GM12878 (cell line): Measurements from ENCODE around the gene SEC63. TPM values are rescaled to one million over a fixed set of nuclear protein-coding genes. Genes with fewer than 3 reads are reported as not detected.

ENCODE experiments used
- ATAC-seq: fragments of 200-7000 bp; cut with Tn5 transposase; 3 replicates; pipeline ENCODE4 v1.9.1; 2020; ENCODE audit warnings: mild to moderate bottlenecking, moderate library complexity
- BruUV-seq: library from RNA; stranded (reverse); fragments of 400-500 nt; replicated peaks from 2 replicates; lab custom pipeline; 2021; lab: Mats Ljungman, UMichigan
- CTCF ChIA-PET: fragments of 300-600 bp; sonication (Branson Sonifier 250); formaldehyde crosslinking; extraction: SDS; loops from one replicate; lab custom pipeline; 2021; ENCODE audit warnings: inconsistent platforms; lab: Yijun Ruan, JAX
- POLR2A ChIA-PET: fragments of 350-600 bp; formaldehyde crosslinking; extraction: SDS; loops from one replicate; lab custom pipeline; 2021; ENCODE audit warnings: inconsistent platforms; lab: Charles Lee
- RAD21 ChIA-PET: fragments of 300-600 bp; sonication (Branson Sonifier 250); formaldehyde crosslinking; loops from one replicate; lab custom pipeline; 2023; ENCODE audit warnings: antibody characterized with exemption; ENCODE audit not compliant: unreplicated experiment; lab: Charles Lee
- SMC1A ChIA-PET: fragments of 300-600 bp; sonication (Branson Sonifier 250); formaldehyde crosslinking; loops from one replicate; lab custom pipeline; 2023; ENCODE audit not compliant: unreplicated experiment, uncharacterized antibody; lab: Charles Lee
- DNase-seq: peaks from one replicate; pipeline ENCODE4 v3.0.0-alpha.2; 2011; ENCODE audit warnings: low read depth, low spot score
- FAIRE-seq: peaks from 3 replicates; lab custom pipeline; 2011; peaks lifted over from hg19 to GRCh38; lab: Jason Lieb, UNC
- H2AFZ ChIP-seq: 2 replicates; pipeline ENCODE4 v1.6.0; 2011; ENCODE audit warnings: low read depth, low read length, control low read depth; ENCODE audit not compliant: control insufficient read depth
- H3K27ac ChIP-seq: 2 replicates; pipeline ENCODE4 v1.5.1; 2011; ENCODE audit warnings: control low read depth; ENCODE audit not compliant: control insufficient read depth, insufficient read depth
- H3K27me3 ChIP-seq, 2 experiments: replicated peaks in 1 of 2; 2 replicates each; pipeline versions ENCODE4 v1.6.0 to v1.6.1; 2011; ENCODE audit warnings: low read length in 1 of 2; ENCODE audit not compliant: control insufficient read depth in 2 of 2, insufficient read depth in 2 of 2
- H3K36me3 ChIP-seq, 2 experiments: 2 replicates each; pipeline ENCODE4 v1.5.1; 2011; ENCODE audit warnings: low read length in 1 of 2; ENCODE audit not compliant: control insufficient read depth in 2 of 2, insufficient read depth in 2 of 2
- H3K4me1 ChIP-seq: 2 replicates; pipeline ENCODE4 v1.6.1; 2011; ENCODE audit warnings: mild to moderate bottlenecking, low read length, moderate library complexity, mixed read lengths; ENCODE audit not compliant: control insufficient read depth, insufficient read depth
- H3K4me2 ChIP-seq: 2 replicates; pipeline ENCODE4 v1.6.0; 2011; ENCODE audit warnings: control low read depth; ENCODE audit not compliant: control insufficient read depth, insufficient read depth
- H3K4me3 ChIP-seq: fragments of 200-600 bp; sonication (generic); 2 replicates; pipeline ENCODE4 v1.5.1; 2016
- H3K79me2 ChIP-seq: 2 replicates; pipeline ENCODE4 v1.6.0; 2011; ENCODE audit warnings: low read length; ENCODE audit not compliant: control insufficient read depth, insufficient read depth
- H3K9ac ChIP-seq: 2 replicates; pipeline ENCODE4 v1.8.0; 2011; ENCODE audit warnings: low read length, control low read depth, mixed read lengths; ENCODE audit not compliant: control insufficient read depth, insufficient read depth
- H3K9me3 ChIP-seq: replicated peaks from 3 replicates; pipeline ENCODE4 v1.5.1; 2011; ENCODE audit warnings: mild to moderate bottlenecking, low read length; ENCODE audit not compliant: control insufficient read depth, insufficient read depth
- H4K20me1 ChIP-seq: 2 replicates; pipeline ENCODE4 v1.6.0; 2011; ENCODE audit not compliant: control insufficient read depth, insufficient read depth
- ATF7 ChIP-seq: fragments of 450-650 bp; IDR thresholded peaks from 2 replicates; pipeline ENCODE4 v1.6.1; 2016; ENCODE audit warnings: low read depth, mild to moderate bottlenecking
- ESRRA ChIP-seq: IDR thresholded peaks from 2 replicates; pipeline ENCODE4 v1.6.1; 2012; ENCODE audit warnings: mild to moderate bottlenecking, low read length, improper control_type of control experiment
- HCFC1 ChIP-seq: fragments of 150-350 bp; IDR thresholded peaks from 2 replicates; pipeline ENCODE4 v1.6.1; 2014; ENCODE audit warnings: low read length
- NBN ChIP-seq: fragments of 450-650 bp; IDR thresholded peaks from 2 replicates; pipeline ENCODE4 v1.6.1; 2016
- WRNIP1 ChIP-seq: IDR thresholded peaks from 2 replicates; pipeline ENCODE4 v1.6.1; 2011; ENCODE audit warnings: low read depth, low read length, improper control_type of control experiment, borderline replicate concordance
- ZNF274 ChIP-seq: IDR thresholded peaks from one replicate; pipeline ENCODE4 v1.8.0; 2011; ENCODE audit not compliant: insufficient read length, insufficient read depth
- ZSCAN29 ChIP-seq: fragments of 450-650 bp; IDR thresholded peaks from 2 replicates; pipeline ENCODE4 v1.6.1; 2017; ENCODE audit warnings: mild to moderate bottlenecking, moderate library complexity
- WGBS: methylation state at CpG from one replicate; pipeline ENCODE4 v1.1.6; 2016; ENCODE audit warnings: low lambda C conversion rate; ENCODE audit not compliant: insufficient replicate concordance, insufficient coverage; ENCODE audit errors: missing lambda C conversion rate; 5-methylcytosine and 5-hydroxymethylcytosine counted together
- in situ Hi-C: fragments of 300-500 bp; cut with MboI; formaldehyde crosslinking; loops from 9 replicates; pipeline ENCODE4 v1.14.3; 2018; ENCODE audit warnings: mixed read lengths
- intact Hi-C: fragments of 100-400 bp; cut with micrococcal nuclease; formaldehyde crosslinking; loops from one replicate; pipeline ENCODE4 v1.14.2; 2022; ENCODE audit not compliant: unreplicated experiment
- polyA plus RNA-seq, 11 experiments: library from polyadenylated mRNA; depleted of rRNA in 4 of 11; unstranded in 6 of 11; stranded (reverse) in 5 of 11; fragments of >200 nt; fragmentation: Nextera tagmentation in 4 of 11; fragmentation: Illumina TruSeq in 1 of 11; extraction: Ambion mirVana in 4 of 11; extraction: Trizol in 1 of 11; gene quantifications; 1 replicate in 1 of 11; 2 replicates in 10 of 11; pipeline versions ENCODE4 v1.2.1 to v1.2.3, GENCODE V29; 2011 to 2016; ENCODE audit warnings: inconsistent platforms in 2 of 11, missing spikeins in 2 of 11, low read depth in 1 of 11
- total RNA-seq, 4 experiments: library from RNA; depleted of rRNA in 3 of 4; stranded (reverse); fragments of >200 nt in 3 of 4; fragmentation: Illumina TruSeq in 1 of 4; extraction: Trizol in 1 of 4; gene quantifications; 2 replicates each; pipeline versions ENCODE4 v1.2.1 to v1.2.3, GENCODE V29; 2013 to 2021
- TF ChIP-seq, protein P1 (sequence below): fragments of 450-650 bp; IDR thresholded peaks from 2 replicates; pipeline ENCODE4 v1.6.1; 2017; ENCODE audit warnings: mild to moderate bottlenecking, low read depth, inconsistent platforms; ENCODE audit not compliant: poor library complexity, severe bottlenecking

SEC63 gene
- total and polyA plus RNA-seq, 10 of the 15 experiments (the other 5 are each of a cell fraction or from before 2014, with no cell fraction given) = 10.1 to 87.0 (median 34.3) TPM

DNA sequence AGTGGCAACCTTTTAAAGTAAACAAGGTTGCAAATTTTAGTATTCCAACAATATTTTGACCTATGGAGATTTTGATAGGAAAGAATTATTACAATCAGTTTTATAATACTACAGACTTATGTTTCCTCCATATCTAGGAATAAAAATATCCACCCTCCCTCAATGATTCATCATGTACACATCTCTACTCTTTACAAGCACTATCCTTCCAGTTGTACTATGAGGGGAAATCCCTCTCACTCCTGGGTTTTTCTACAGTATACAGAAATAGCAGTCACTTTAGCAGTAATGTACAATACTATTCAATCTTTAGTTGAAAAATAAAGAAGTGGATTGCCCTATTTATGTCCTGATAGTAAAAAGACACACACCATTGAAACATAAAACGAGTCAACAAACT lies 87.6 kb downstream of the SEC63 start:
- no peak overlapping the region for H3K4me2 ChIP-seq
- in situ Hi-C loops (no loop called here), intact Hi-C loops (loop anchor here (10.0 kb wide), 1 partner anchor 184 kb away; no protein-coding TSS in a partner anchor)
- H2AFZ ChIP-seq = no peak overlapping the region
- H3K4me3 ChIP-seq = no peak overlapping the region
- no peaks in the 10 kb centered on the region for H3K79me2 ChIP-seq
- POLR2A ChIA-PET = interaction anchor here (0.6 kb wide), 1 partner anchor 48 kb away, joined by 3 read pairs; no protein-coding TSS in a partner anchor
- no peaks in the 10 kb centered on the region for H3K9me3 ChIP-seq
- ATAC-seq (no peak), FAIRE-seq (no peak), DNase-seq (no peak)
- SMC1A ChIA-PET = interaction anchor here (1.8 to 2.8 kb wide), 2 partner anchors 21 to 41 kb away, joined by 3 to 9 read pairs; no protein-coding TSS in a partner anchor
- H3K9ac ChIP-seq = no peak overlapping the region
- no TSS peak for BruUV-seq
- TF ChIP-seq ESRRA (no peak), ZNF274 (no peak), NBN (no peak), ZSCAN29 (no peak), ATF7 (no peak), WRNIP1 (no peak), HCFC1 (no peak)
- TF ChIP-seq, protein P1, sequence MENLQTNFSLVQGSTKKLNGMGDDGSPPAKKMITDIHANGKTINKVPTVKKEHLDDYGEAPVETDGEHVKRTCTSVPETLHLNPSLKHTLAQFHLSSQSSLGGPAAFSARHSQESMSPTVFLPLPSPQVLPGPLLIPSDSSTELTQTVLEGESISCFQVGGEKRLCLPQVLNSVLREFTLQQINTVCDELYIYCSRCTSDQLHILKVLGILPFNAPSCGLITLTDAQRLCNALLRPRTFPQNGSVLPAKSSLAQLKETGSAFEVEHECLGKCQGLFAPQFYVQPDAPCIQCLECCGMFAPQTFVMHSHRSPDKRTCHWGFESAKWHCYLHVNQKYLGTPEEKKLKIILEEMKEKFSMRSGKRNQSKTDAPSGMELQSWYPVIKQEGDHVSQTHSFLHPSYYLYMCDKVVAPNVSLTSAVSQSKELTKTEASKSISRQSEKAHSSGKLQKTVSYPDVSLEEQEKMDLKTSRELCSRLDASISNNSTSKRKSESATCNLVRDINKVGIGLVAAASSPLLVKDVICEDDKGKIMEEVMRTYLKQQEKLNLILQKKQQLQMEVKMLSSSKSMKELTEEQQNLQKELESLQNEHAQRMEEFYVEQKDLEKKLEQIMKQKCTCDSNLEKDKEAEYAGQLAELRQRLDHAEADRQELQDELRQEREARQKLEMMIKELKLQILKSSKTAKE = no peak
- WGBS = 0% methylated on average over 1 of the region's 1 CpG
- no peaks in the 10 kb centered on the region for H3K27me3 ChIP-seq
- H4K20me1 ChIP-seq = no peaks in the 10 kb centered on the region
- H3K36me3 ChIP-seq = peaks cover under 1 to 4% of the 10 kb centered on the region in 2 experiments; a peak in 3 of 4 replicates
- RAD21 ChIA-PET = no interaction called here
- CTCF ChIA-PET = interaction anchor here (0.6 to 4.6 kb wide), 5 partner anchors 22 to 658 kb away, joined by 3 to 39 read pairs (median 3); no protein-coding TSS in a partner anchor
- 0 out of 2 replicates have a peak, but pooled peaks cover 5% of the 10 kb centered on the region for H3K4me1 ChIP-seq
- H3K27ac ChIP-seq = no peak overlapping the region
